ENCODE results near the gene ACYP2.
A peak's percentile ranks its signal among the peaks of the same experiment; 100 is the strongest.

The ACYP2 gene

DNA sequence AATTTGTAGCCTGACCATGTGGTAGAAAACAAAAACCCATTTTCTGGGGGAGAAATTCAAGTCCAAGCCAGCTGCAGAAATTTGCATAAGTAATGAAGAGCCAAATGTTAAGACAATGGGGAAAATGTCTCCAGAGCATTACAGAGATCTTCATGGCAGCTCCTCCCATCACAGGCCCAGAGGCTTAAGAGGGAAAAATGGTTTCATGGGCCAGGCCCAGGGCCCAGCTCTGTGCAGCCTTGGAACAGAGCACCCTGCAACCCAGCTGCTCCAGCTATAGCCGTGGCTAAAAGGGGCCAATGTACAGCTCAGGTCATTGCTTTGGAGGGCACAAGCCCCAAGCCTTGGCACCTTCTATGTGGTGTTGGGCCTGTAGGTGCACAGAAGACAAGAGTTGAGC lies 209.7 kb downstream of the ACYP2 start:
- no peaks in the 10 kb centered on the region for H3K36me3 ChIP-seq (ENCODE audit: insufficient read depth, insufficient read length, low read length)
- H3K4me1 ChIP-seq (ENCODE audit: insufficient read depth, insufficient read length): no peaks in the 10 kb centered on the region
- H3K27me3 ChIP-seq (ENCODE audit: insufficient read depth, insufficient read length): peaks cover 15% of the 10 kb centered on the region
- TF ChIP-seq YY1 (IDR thresholded peaks at IDR 0.05; ENCODE audit: insufficient read depth, insufficient read length) (no peak), SUZ12 (IDR thresholded peaks at IDR 0.05; ENCODE audit: extremely low read depth, insufficient read depth, insufficient read length) (no peak), ZNF274 (IDR thresholded peaks at IDR 0.05; ENCODE audit: low read depth, low read length) (no peak)
- H3K9me3 ChIP-seq (ENCODE audit: insufficient read depth, low read length): peaks cover 9% of the 10 kb centered on the region; the same call in 1 of the 2 replicates
- H3K9ac ChIP-seq (ENCODE audit: insufficient read length, low read depth): no peak overlapping the region
- no peak for DNase-seq (ENCODE audit: low read depth, low spot score)
- no peak overlapping the region for H3K4me3 ChIP-seq (ENCODE audit: insufficient read length, low read depth)

DNA sequence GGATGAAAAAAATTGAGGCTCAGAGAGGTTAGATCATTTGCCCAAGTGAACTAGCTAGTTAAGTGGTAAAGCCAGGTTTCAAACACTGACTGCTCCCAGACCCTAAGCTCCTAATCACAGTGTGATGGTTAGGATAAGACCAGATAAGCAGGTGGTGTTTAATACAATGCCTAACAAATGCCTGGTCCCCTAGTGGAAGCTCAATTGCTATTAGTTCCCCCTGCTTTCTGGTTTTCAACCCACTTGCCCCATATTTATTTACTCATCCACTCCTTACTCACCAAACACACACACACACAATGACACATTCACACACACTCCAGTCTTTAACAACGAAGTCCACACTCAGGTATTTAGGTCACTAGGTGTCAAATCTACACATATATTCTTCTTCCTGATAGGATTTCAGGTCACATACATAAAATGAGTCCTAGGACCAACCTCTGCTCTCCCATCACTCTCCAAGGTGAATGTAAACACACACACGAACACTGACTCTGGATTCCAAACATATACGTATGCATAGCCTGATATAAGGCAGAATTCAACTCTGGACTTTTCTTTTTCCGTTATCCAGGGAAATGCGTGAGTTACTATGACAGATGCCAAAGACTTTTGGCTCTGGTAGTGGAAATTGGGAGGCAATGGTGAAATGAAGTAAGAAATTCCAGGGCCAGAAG lies 214.2 kb downstream of the ACYP2 start:
- peak overlapping the region; percentile 63 for H3K4me3 ChIP-seq (ENCODE audit: insufficient read length, low read depth)
- no peaks in the 10 kb centered on the region for H3K36me3 ChIP-seq (ENCODE audit: insufficient read depth, insufficient read length, low read length)
- no peak overlapping the region for H3K9ac ChIP-seq (ENCODE audit: insufficient read length, low read depth)
- DNase-seq (ENCODE audit: low read depth, low spot score): no peak
- peaks cover 9% of the 10 kb centered on the region; the same call in 1 of the 2 replicates for H3K9me3 ChIP-seq (ENCODE audit: insufficient read depth, low read length)
- TF ChIP-seq YY1 (IDR thresholded peaks at IDR 0.05; ENCODE audit: insufficient read depth, insufficient read length) (no peak), SUZ12 (IDR thresholded peaks at IDR 0.05; ENCODE audit: extremely low read depth, insufficient read depth, insufficient read length) (no peak), ZNF274 (IDR thresholded peaks at IDR 0.05; ENCODE audit: low read depth, low read length) (no peak)
- peaks cover 19% of the 10 kb centered on the region for H3K27me3 ChIP-seq (ENCODE audit: insufficient read depth, insufficient read length)
- H3K4me1 ChIP-seq (ENCODE audit: insufficient read depth, insufficient read length): no peaks in the 10 kb centered on the region

DNA sequence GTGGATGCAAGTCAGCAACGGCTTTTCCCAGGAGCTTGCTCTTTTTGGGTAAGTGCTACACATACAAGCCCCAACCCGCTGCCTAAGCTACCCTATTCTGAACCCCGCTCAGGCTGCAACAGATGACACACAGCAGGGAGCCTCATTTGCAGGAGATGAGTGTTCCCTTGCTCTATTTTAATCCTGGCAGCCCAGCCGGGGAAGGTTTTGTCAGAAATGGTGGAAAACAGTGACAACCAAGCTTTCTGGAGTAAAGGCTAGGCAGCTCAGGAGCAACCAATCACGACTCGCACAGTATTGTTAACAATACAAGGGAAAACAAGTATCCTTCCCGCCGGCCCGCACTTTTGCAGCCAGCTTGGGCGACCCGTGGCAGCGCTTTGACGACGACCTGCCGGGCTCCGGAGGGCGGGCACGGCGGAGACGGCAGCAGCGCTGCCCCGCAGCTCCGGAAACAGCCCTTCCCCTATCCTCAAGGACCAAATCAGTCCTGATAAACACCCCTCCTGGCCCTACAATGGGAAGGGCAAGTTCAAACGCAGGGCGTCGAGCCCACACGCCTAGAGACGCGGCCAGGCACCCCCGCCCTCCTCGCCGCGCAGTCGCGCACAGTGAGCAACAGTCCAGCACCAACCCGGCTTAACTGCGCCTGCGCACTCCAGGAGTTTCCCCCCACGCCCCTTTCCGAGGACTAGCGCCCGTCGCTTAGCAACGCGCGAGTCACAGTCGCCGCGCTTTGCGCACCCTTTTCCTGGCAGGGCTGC lies 214.9 kb downstream of the ACYP2 start:
- Histone ChIP-seq H3K9me3 (ENCODE audit: insufficient read depth, low read length) (peaks cover 3% of the 10 kb centered on the region; the same call in 1 of the 2 replicates), H3K4me3 (ENCODE audit: insufficient read length, low read depth) (peak overlapping the region; percentile 63), H3K9ac (ENCODE audit: insufficient read length, low read depth) (peak overlapping the region; percentile 79), H3K27me3 (ENCODE audit: insufficient read depth, insufficient read length) (peaks cover 19% of the 10 kb centered on the region), H3K36me3 (ENCODE audit: insufficient read depth, insufficient read length, low read length) (no peaks in the 10 kb centered on the region), H3K4me1 (ENCODE audit: insufficient read depth, insufficient read length) (no peaks in the 10 kb centered on the region)
- no peak for TF ChIP-seq ZNF274 (IDR thresholded peaks at IDR 0.05; ENCODE audit: low read depth, low read length)
- no peak for TF ChIP-seq YY1 (IDR thresholded peaks at IDR 0.05; ENCODE audit: insufficient read depth, insufficient read length)
- DNase-seq (ENCODE audit: low read depth, low spot score): peak; percentile 90

- DNase-seq (ENCODE audit: low read depth, low spot score): no peak
- no peaks in the 10 kb centered on the region for H3K9me3 ChIP-seq (ENCODE audit: insufficient read depth, low read length)
- H3K36me3 ChIP-seq (ENCODE audit: insufficient read depth, insufficient read length, low read length): no peaks in the 10 kb centered on the region
- peak overlapping the region; percentile 28 for H3K9ac ChIP-seq (ENCODE audit: insufficient read length, low read depth)
- H3K27me3 ChIP-seq (ENCODE audit: insufficient read depth, insufficient read length): peaks cover 19% of the 10 kb centered on the region
- H3K4me1 ChIP-seq (ENCODE audit: insufficient read depth, insufficient read length): no peaks in the 10 kb centered on the region
- no peak for TF ChIP-seq SUZ12 (IDR thresholded peaks at IDR 0.05; ENCODE audit: extremely low read depth, insufficient read depth, insufficient read length)
- no peak for TF ChIP-seq YY1 (IDR thresholded peaks at IDR 0.05; ENCODE audit: insufficient read depth, insufficient read length)
- no peak for TF ChIP-seq ZNF274 (IDR thresholded peaks at IDR 0.05; ENCODE audit: low read depth, low read length)
- peak overlapping the region; percentile 63 for H3K4me3 ChIP-seq (ENCODE audit: insufficient read length, low read depth)
These were observed 215.8 kb downstream of the ACYP2 start for GRCh38 chr2:54330926-54331835.

- no peaks in the 10 kb centered on the region for H3K4me1 ChIP-seq (ENCODE audit: insufficient read depth, insufficient read length)
- H3K27me3 ChIP-seq (ENCODE audit: insufficient read depth, insufficient read length): peaks cover 19% of the 10 kb centered on the region
- TF ChIP-seq ZNF274 (IDR thresholded peaks at IDR 0.05; ENCODE audit: low read depth, low read length): no peak
- H3K9ac ChIP-seq (ENCODE audit: insufficient read length, low read depth): no peak overlapping the region
- no peaks in the 10 kb centered on the region for H3K36me3 ChIP-seq (ENCODE audit: insufficient read depth, insufficient read length, low read length)
- H3K4me3 ChIP-seq (ENCODE audit: insufficient read length, low read depth): no peak overlapping the region
- H3K9me3 ChIP-seq (ENCODE audit: insufficient read depth, low read length): no peaks in the 10 kb centered on the region
- DNase-seq (ENCODE audit: low read depth, low spot score): no peak
These were observed 217.0 kb downstream of the ACYP2 start for GRCh38 chr2:54332386-54332785.

GRCh38 chr2:54336136-54336976 lies 220.9 kb downstream of the ACYP2 start:
- Histone ChIP-seq H3K9me3 (ENCODE audit: insufficient read depth, low read length) (no peaks in the 10 kb centered on the region), H3K36me3 (ENCODE audit: insufficient read depth, insufficient read length, low read length) (no peaks in the 10 kb centered on the region), H3K27me3 (ENCODE audit: insufficient read depth, insufficient read length) (peaks cover 2% of the 10 kb centered on the region), H3K4me3 (ENCODE audit: insufficient read length, low read depth) (no peak overlapping the region), H3K4me1 (ENCODE audit: insufficient read depth, insufficient read length) (no peaks in the 10 kb centered on the region), H3K9ac (ENCODE audit: insufficient read length, low read depth) (no peak overlapping the region)
- no peak for DNase-seq (ENCODE audit: low read depth, low spot score)
- TF ChIP-seq SUZ12 (IDR thresholded peaks at IDR 0.05; ENCODE audit: extremely low read depth, insufficient read depth, insufficient read length): no peak
- TF ChIP-seq YY1 (IDR thresholded peaks at IDR 0.05; ENCODE audit: insufficient read depth, insufficient read length): no peak

Measured in NT2/D1 (cell line).